Activated CD8-positive, alpha-beta memory T cell treated with anti-CD3 and anti-CD28 coated beads, Interleukin-2, amount 50 U/mL, for 1 hour (primary cell): ENCODE results near the gene KMT5B.

Experiments used
- DNase-seq: peaks from one replicate; pipeline ENCODE4 v3.0.0-alpha.2; 2020; ENCODE audit errors: extremely low read depth

The KMT5B gene

GRCh38 chr11:68216171-68216938 lies 3.3 kb upstream of the KMT5B start:
- DNase-seq: no peak

- no peak for DNase-seq
These were observed 2.6 kb upstream of the KMT5B start for GRCh38 chr11:68215524-68216170.

- DNase-seq: no peak
These were observed 2.0 kb upstream of the KMT5B start for GRCh38 chr11:68215087-68215445.

- DNase-seq: no peak
These were observed 1.3 kb upstream of the KMT5B start for GRCh38 chr11:68214173-68215086.

GRCh38 chr11:68213555-68214172 lies 568 bp upstream of the KMT5B start:
- peak; percentile 75 for DNase-seq

GRCh38 chr11:68212421-68213134 lies 518 bp downstream of the KMT5B start:
- no peak for DNase-seq

GRCh38 chr11:68211546-68211945 lies 1.6 kb downstream of the KMT5B start:
- no peak for DNase-seq

GRCh38 chr11:68206211-68206610 lies 6.9 kb downstream of the KMT5B start:
- no peak for DNase-seq

GRCh38 chr11:68204402-68204801 lies 8.7 kb downstream of the KMT5B start:
- DNase-seq: no peak

GRCh38 chr11:68202165-68202564 lies 10.9 kb downstream of the KMT5B start:
- no peak for DNase-seq

- DNase-seq: no peak
These were observed 11.6 kb downstream of the KMT5B start for GRCh38 chr11:68201492-68201891.

- DNase-seq: no peak
These were observed 12.5 kb downstream of the KMT5B start for GRCh38 chr11:68200639-68201038.

GRCh38 chr11:68199295-68199987 lies 13.7 kb downstream of the KMT5B start:
- no peak for DNase-seq

- DNase-seq: no peak
These were observed 16.9 kb downstream of the KMT5B start for GRCh38 chr11:68196219-68196618.

- no peak for DNase-seq
These were observed 18.3 kb downstream of the KMT5B start for GRCh38 chr11:68194675-68195294.

GRCh38 chr11:68193018-68193417 lies 20.1 kb downstream of the KMT5B start:
- no peak for DNase-seq

- no peak for DNase-seq
These were observed 21.2 kb downstream of the KMT5B start for GRCh38 chr11:68191661-68192579.

- DNase-seq: no peak
These were observed 23.2 kb downstream of the KMT5B start for GRCh38 chr11:68189888-68190287.

- no peak for DNase-seq
These were observed 24.0 kb downstream of the KMT5B start for GRCh38 chr11:68189082-68189481.
